Liver (tissue), 9 donors: ENCODE data around the gene CHST3. TPM values are rescaled to one million over a fixed set of nuclear protein-coding genes. Genes with fewer than 3 reads are reported as not detected.
A peak's percentile ranks its signal among the peaks of the same experiment; 100 is the strongest.
"Not testable (repeated sequence)": the region's sequence is repeated elsewhere in the genome, so short reads cannot be mapped to it uniquely, and the experiment has no call there.

ENCODE experiments used
- DNase-seq: peaks from one replicate; pipeline ENCODE4 v3.0.0-alpha.2; 2017; ENCODE audit warnings: low spot score
- H3K27ac ChIP-seq, 2 donors: one replicate each; pipeline ENCODE4 v1.7.0; 2013; ENCODE audit warnings: inconsistent platforms in 2 of 2, low read length in 2 of 2, control low read depth in 1 of 2, low read depth in 1 of 2, mild to moderate bottlenecking in 1 of 2
- H3K27me3 ChIP-seq, 4 donors: one replicate each; pipeline versions ENCODE4 v1.6.1 to v1.7.0; 2013; ENCODE audit warnings: low read length in 3 of 4, inconsistent platforms in 1 of 4, mild to moderate bottlenecking in 1 of 4, moderate library complexity in 1 of 4; ENCODE audit not compliant: control insufficient read depth in 4 of 4, insufficient read depth in 4 of 4
- H3K36me3 ChIP-seq, 4 donors: one replicate each; pipeline versions ENCODE4 v1.6.1 to v1.7.0; 2013; ENCODE audit warnings: low read length in 3 of 4, mild to moderate bottlenecking in 3 of 4, low read depth in 1 of 4, moderate library complexity in 1 of 4; ENCODE audit not compliant: control insufficient read depth in 4 of 4, insufficient read depth in 3 of 4
- H3K4me1 ChIP-seq, 4 donors: one replicate each; pipeline versions ENCODE4 v1.6.1 to v1.7.0; 2013; ENCODE audit warnings: low read length in 3 of 4, mild to moderate bottlenecking in 3 of 4, moderate library complexity in 1 of 4; ENCODE audit not compliant: control insufficient read depth in 4 of 4, insufficient read depth in 4 of 4
- H3K4me3 ChIP-seq, 3 donors: one replicate each; pipeline versions ENCODE4 v1.6.1 to v1.7.0; 2013; ENCODE audit warnings: low read length in 3 of 3, control low read depth in 1 of 3, low read depth in 1 of 3, mild to moderate bottlenecking in 1 of 3
- H3K9ac ChIP-seq, 2 donors: one replicate each; pipeline ENCODE4 v1.7.0; 2013; ENCODE audit warnings: low read length in 2 of 2, mild to moderate bottlenecking in 2 of 2, moderate library complexity in 2 of 2, control low read depth in 1 of 2, low read depth in 1 of 2
- H3K9me3 ChIP-seq, 4 donors: one replicate each; pipeline versions ENCODE4 v1.6.1 to v1.7.0; 2013; ENCODE audit warnings: low read length in 3 of 4; ENCODE audit not compliant: control insufficient read depth in 4 of 4
- CTCF ChIP-seq: fragments of 150-350 bp; IDR thresholded peaks from 2 replicates; pipeline ENCODE4 v1.5.1; 2017; ENCODE audit warnings: improper control_type of control experiment, low read depth, low read length; ENCODE audit not compliant: missing input control
- RAD21 ChIP-seq, 2 donors: IDR thresholded peaks; 2 replicates each; pipeline ENCODE4 v1.6.1; 2016; ENCODE audit warnings: antibody characterized with exemption in 2 of 2, mild to moderate bottlenecking in 2 of 2
- YY1 ChIP-seq: IDR thresholded peaks from 2 replicates; pipeline ENCODE4 v1.6.1; 2016; ENCODE audit warnings: antibody characterized with exemption, mild to moderate bottlenecking
- WGBS: extraction: QIAGEN DNeasy Blood & Tissue Kit; methylation state at CpG from one replicate; pipeline ENCODE4 v1.1.7; 2013; 5-methylcytosine and 5-hydroxymethylcytosine counted together
- polyA plus RNA-seq, 2 donors: library from polyadenylated mRNA; stranded (reverse) in 1 of 2; unstranded in 1 of 2; fragments of 200-250 nt in 1 of 2; fragments of >200 nt in 1 of 2; fragmentation: Nextera tagmentation in 1 of 2; extraction: Ambion mirVana in 1 of 2; gene quantifications; one replicate each; pipeline versions ENCODE4 v1.2.1 to v1.2.3, GENCODE V29; 2013 to 2015
- total RNA-seq, 2 donors: library from RNA; depleted of rRNA; stranded (reverse); fragments of >200 nt; gene quantifications; one replicate each; pipeline ENCODE4 v1.2.3, GENCODE V29; 2014
- TF ChIP-seq, protein P1 (sequence below): IDR thresholded peaks from 2 replicates; pipeline ENCODE4 v1.6.1; 2016; ENCODE audit warnings: antibody characterized with exemption, mild to moderate bottlenecking
- donor health status: healthy.
- donor health status: healthy.
- donor health status: healthy.
- donor health status: healthy.
- donor health status: healthy.

Gene CHST3
- total and polyA plus RNA-seq, 4 donors = 0.29 to 4.3 (median 1.5) TPM

DNA sequence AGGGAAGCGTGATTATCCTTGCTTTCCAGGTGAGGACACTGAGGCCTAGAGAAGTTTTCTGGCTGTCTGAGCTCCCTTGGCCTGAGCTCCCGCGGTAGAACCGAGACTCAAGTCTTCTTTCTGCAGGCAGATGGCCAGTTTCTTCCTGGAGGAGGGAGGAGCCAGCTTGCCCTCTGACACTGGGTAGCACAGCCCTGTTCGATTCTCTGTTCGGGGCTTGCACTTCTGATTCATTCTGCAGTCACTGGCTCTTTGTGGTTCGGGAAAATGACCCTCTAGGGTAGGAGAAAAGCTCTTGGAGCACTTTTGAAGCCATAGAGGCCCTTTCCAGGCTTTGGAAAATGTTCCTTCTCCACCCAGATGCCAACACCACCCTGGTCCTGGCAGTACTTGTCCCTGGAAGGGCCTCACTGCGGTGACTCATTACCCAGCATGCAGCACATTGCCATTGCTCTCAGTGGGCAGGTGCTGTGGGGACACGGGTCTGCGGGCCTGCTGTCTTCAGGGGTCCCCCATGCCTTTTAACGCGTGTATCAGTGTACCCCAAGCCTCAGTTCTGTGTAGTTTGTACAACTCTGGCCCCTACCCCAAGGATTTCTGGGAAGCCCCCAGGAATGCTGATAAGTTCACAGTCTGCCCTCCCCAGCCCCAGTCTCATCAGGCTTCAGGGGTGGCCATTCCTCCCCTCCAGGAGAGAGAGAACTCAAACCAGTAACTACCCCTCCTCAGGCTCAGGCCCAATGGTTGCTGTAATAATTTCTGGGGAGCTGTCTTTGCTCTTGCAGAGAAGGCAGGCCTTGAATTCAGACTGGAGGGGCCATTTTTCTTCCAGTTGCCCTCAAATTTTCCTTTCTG lies 11.9 kb downstream of the CHST3 start:
- Histone ChIP-seq H3K4me3 (no peak overlapping the region), H3K9ac (no peak overlapping the region), H3K4me1 (peaks cover 7 to 22% (median 17%) of the 10 kb centered on the region in 4 donors), H3K9me3 (no peaks in the 10 kb centered on the region), H3K36me3 (no peaks in the 10 kb centered on the region), H3K27ac (peak overlapping the region in 1 of 2 donors; percentile 45), H3K27me3 (no peaks in the 10 kb centered on the region)
- TF ChIP-seq YY1 = peak; percentile 34
- TF ChIP-seq RAD21 (IDR thresholded peaks at IDR 0.05) = no peak
- TF ChIP-seq, protein P1, sequence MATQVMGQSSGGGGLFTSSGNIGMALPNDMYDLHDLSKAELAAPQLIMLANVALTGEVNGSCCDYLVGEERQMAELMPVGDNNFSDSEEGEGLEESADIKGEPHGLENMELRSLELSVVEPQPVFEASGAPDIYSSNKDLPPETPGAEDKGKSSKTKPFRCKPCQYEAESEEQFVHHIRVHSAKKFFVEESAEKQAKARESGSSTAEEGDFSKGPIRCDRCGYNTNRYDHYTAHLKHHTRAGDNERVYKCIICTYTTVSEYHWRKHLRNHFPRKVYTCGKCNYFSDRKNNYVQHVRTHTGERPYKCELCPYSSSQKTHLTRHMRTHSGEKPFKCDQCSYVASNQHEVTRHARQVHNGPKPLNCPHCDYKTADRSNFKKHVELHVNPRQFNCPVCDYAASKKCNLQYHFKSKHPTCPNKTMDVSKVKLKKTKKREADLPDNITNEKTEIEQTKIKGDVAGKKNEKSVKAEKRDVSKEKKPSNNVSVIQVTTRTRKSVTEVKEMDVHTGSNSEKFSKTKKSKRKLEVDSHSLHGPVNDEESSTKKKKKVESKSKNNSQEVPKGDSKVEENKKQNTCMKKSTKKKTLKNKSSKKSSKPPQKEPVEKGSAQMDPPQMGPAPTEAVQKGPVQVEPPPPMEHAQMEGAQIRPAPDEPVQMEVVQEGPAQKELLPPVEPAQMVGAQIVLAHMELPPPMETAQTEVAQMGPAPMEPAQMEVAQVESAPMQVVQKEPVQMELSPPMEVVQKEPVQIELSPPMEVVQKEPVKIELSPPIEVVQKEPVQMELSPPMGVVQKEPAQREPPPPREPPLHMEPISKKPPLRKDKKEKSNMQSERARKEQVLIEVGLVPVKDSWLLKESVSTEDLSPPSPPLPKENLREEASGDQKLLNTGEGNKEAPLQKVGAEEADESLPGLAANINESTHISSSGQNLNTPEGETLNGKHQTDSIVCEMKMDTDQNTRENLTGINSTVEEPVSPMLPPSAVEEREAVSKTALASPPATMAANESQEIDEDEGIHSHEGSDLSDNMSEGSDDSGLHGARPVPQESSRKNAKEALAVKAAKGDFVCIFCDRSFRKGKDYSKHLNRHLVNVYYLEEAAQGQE = no peak
- WGBS = 49% methylated on average over 12 of the region's 12 CpGs
- no peak for DNase-seq

GRCh38 chr10:71977614-71977903 lies 13.4 kb downstream of the CHST3 start:
- WGBS = 97% methylated on average over 1 of the region's 1 CpG
- H3K27ac ChIP-seq, H3K9ac ChIP-seq, H3K27me3 ChIP-seq, H3K4me3 ChIP-seq, DNase-seq, H3K36me3 ChIP-seq, H3K9me3 ChIP-seq: not testable (repeated sequence)
- H3K4me1 ChIP-seq = peaks cover 7 to 22% (median 17%) of the 10 kb centered on the region in 4 donors

DNA sequence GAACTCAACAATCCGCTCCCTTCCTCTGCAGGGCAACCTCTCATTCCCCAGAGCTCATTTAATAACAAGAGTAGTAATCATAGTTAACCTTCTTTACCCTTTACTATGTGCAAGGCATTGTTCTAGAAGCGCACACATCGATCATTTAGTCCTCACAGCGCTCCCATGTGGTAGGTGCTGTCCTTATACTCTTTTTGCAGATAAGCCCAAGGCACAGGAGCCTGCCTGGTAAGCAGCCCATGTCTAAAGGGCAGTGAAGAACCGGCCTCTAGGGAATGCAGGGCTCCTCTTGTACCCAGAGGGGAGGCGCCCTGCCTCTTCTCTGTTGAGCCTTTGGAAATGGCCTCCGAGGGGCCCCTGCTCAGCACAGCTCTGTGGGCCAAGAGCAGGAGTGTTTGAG lies 14.3 kb downstream of the CHST3 start:
- no peaks in the 10 kb centered on the region for H3K36me3 ChIP-seq
- no peak for DNase-seq
- H3K4me3 ChIP-seq = no peak overlapping the region
- peak in 1 of 2 donors; percentile 11 for TF ChIP-seq RAD21 (IDR thresholded peaks at IDR 0.05)
- no peak for TF ChIP-seq CTCF
- no peaks in the 10 kb centered on the region for H3K9me3 ChIP-seq
- H3K9ac ChIP-seq = no peak overlapping the region
- 88% methylated on average over 7 of the region's 7 CpGs for WGBS
- H3K4me1 ChIP-seq = peaks cover 7 to 22% (median 17%) of the 10 kb centered on the region in 4 donors
- no peaks in the 10 kb centered on the region for H3K27me3 ChIP-seq
- H3K27ac ChIP-seq = no peak overlapping the region
